ENCODE measurements around the gene AFF4.
A peak's percentile ranks its signal among the peaks of the same experiment; 100 is the strongest.

- TF ChIP-seq CTCF (IDR thresholded peaks at IDR 0.05; ENCODE audit: poor library complexity) (peak; percentile 84), EZH2 (IDR thresholded peaks at IDR 0.05; ENCODE audit: borderline replicate concordance) (no peak), EZH2phosphoT487 (IDR thresholded peaks at IDR 0.05; ENCODE audit: low read depth, severe bottlenecking, unreplicated experiment) (no peak)
Measured at GRCh38 chr5:132829742-132830435, 133.5 kb downstream of the AFF4 start.
